PC-3 (cell line): ENCODE measurements around the gene TTC7B. TPM values are rescaled to one million over a fixed set of nuclear protein-coding genes. Genes with fewer than 3 reads are reported as not detected.

Experiments used
- ATAC-seq: fragments of 200-7000 bp; cut with Tn5 transposase; 2 replicates; pipeline ENCODE4 v1.9.1; 2020; ENCODE audit warnings: mild to moderate bottlenecking, moderate library complexity
- BruUV-seq: library from RNA; stranded (reverse); fragments of 400-500 nt; replicated peaks from 2 replicates; lab custom pipeline; 2021; lab: Mats Ljungman, UMichigan
- CTCF ChIA-PET: fragments of 300-600 bp; sonication (Branson Sonifier 250); formaldehyde crosslinking; loops from one replicate; lab custom pipeline; 2022; ENCODE audit warnings: antibody characterized with exemption; lab: Charles Lee
- POLR2A ChIA-PET: fragments of 300-600 bp; sonication (Branson Sonifier 250); formaldehyde crosslinking; loops from one replicate; lab custom pipeline; 2022; ENCODE audit warnings: antibody characterized with exemption; ENCODE audit not compliant: unreplicated experiment; lab: Charles Lee
- DNase-seq: peaks from one replicate; pipeline ENCODE4 v3.0.0-alpha.2; 2015
- H2AFZ ChIP-seq: fragments of 300-600 bp; sonication (generic); 2 replicates; pipeline ENCODE4 v1.6.0; 2016; ENCODE audit warnings: antibody characterized with exemption, low read length
- H3F3A ChIP-seq: fragments of 300-600 bp; sonication (generic); one replicate; pipeline ENCODE4 v1.6.0; 2017; ENCODE audit warnings: antibody characterized with exemption, low read length, control low read depth, mild to moderate bottlenecking; ENCODE audit not compliant: unreplicated experiment
- H3K27ac ChIP-seq: fragments of 300-600 bp; sonication (generic); 2 replicates; pipeline ENCODE4 v1.5.1; 2016; ENCODE audit warnings: mild to moderate bottlenecking, low read length
- H3K27me3 ChIP-seq: fragments of 300-600 bp; sonication (generic); 2 replicates; pipeline ENCODE4 v1.6.1; 2016; ENCODE audit warnings: low read length, mixed read lengths
- H3K36me3 ChIP-seq: fragments of 300-600 bp; sonication (generic); 2 replicates; pipeline ENCODE4 v1.6.1; 2016; ENCODE audit warnings: low read depth, mixed run types, low read length, mixed read lengths
- H3K4me1 ChIP-seq: fragments of 300-600 bp; sonication (generic); 2 replicates; pipeline ENCODE4 v1.5.1; 2016; ENCODE audit warnings: low read length; ENCODE audit not compliant: insufficient read depth
- H3K4me2 ChIP-seq: fragments of 300-600 bp; sonication (generic); 2 replicates; pipeline ENCODE4 v1.6.0; 2016; ENCODE audit warnings: low read length
- H3K4me3 ChIP-seq: fragments of 300-600 bp; sonication (generic); 2 replicates; pipeline ENCODE4 v1.5.1; 2016; ENCODE audit warnings: mild to moderate bottlenecking, low read length, mixed read lengths
- H3K79me2 ChIP-seq: fragments of 300-600 bp; sonication (generic); 2 replicates; pipeline ENCODE4 v1.6.1; 2017; ENCODE audit warnings: low read length, mixed read lengths
- H3K9ac ChIP-seq: fragments of 300-600 bp; sonication (generic); 2 replicates; pipeline ENCODE4 v1.6.0; 2016; ENCODE audit warnings: mild to moderate bottlenecking, low read length
- H3K9me2 ChIP-seq: fragments of 300-600 bp; sonication (generic); replicated peaks from 2 replicates; pipeline ENCODE4 v1.6.1; 2016; ENCODE audit warnings: mixed run types, low read length, mixed read lengths
- H3K9me3 ChIP-seq: fragments of 300-600 bp; sonication (generic); 2 replicates; pipeline ENCODE4 v1.6.1; 2016; ENCODE audit warnings: low read length, mixed read lengths
- H4K20me1 ChIP-seq: fragments of 300-600 bp; sonication (generic); 2 replicates; pipeline ENCODE4 v1.6.1; 2016; ENCODE audit warnings: low read length, mixed read lengths
- CTCF ChIP-seq: fragments of 300-600 bp; sonication (generic); conservative IDR thresholded peaks from 2 replicates; pipeline ENCODE4 v1.5.1; 2017; ENCODE audit warnings: antibody characterized with exemption, low read depth, mild to moderate bottlenecking, low read length
- EZH2 ChIP-seq: fragments of 300-600 bp; sonication (generic); IDR thresholded peaks from one replicate; pipeline ENCODE4 v1.6.1; 2017; ENCODE audit warnings: antibody characterized with exemption, mild to moderate bottlenecking, low read length; ENCODE audit not compliant: unreplicated experiment
- EZH2phosphoT487 ChIP-seq: fragments of 300-600 bp; sonication (generic); IDR thresholded peaks from 2 replicates; pipeline ENCODE4 v1.6.1; 2018; ENCODE audit warnings: mild to moderate bottlenecking, antibody characterized with exemption, low read length, borderline replicate concordance
- intact Hi-C: fragments of 100-400 bp; cut with micrococcal nuclease; formaldehyde crosslinking; loops from 2 replicates; pipeline ENCODE4 v1.9.0; 2023
- total RNA-seq: library from RNA; depleted of rRNA; stranded (reverse); fragments of >200 nt; gene quantifications from 2 replicates; pipeline ENCODE4 v1.2.3, GENCODE V29; 2014

TTC7B gene
- total RNA-seq, 1 experiment from 2014 or later, result 45.6 TPM

- no peaks in the 10 kb centered on the region for H3K9me3 ChIP-seq
- no peak for TF ChIP-seq EZH2phosphoT487
- no peak for TF ChIP-seq CTCF
- no peak for TF ChIP-seq EZH2
- H3K27ac ChIP-seq, result no peak overlapping the region
- H3K4me1 ChIP-seq, result peaks cover 11% of the 10 kb centered on the region; the same call in 1 of the 2 replicates
- H3K36me3 ChIP-seq, result no peaks in the 10 kb centered on the region
- H2AFZ ChIP-seq, result no peak overlapping the region
- no peak overlapping the region for H3K9ac ChIP-seq
- H4K20me1 ChIP-seq, result no peaks in the 10 kb centered on the region
- no peak overlapping the region for H3K4me3 ChIP-seq
- H3K4me2 ChIP-seq, result no peak overlapping the region
- no peaks in the 10 kb centered on the region for H3F3A ChIP-seq
- no peaks in the 10 kb centered on the region for H3K27me3 ChIP-seq
- DNase-seq, result peak; percentile 50
- ChIA-PET POLR2A (no interaction called here), CTCF (no interaction called here)
- no peaks in the 10 kb centered on the region for H3K9me2 ChIP-seq
- H3K79me2 ChIP-seq, result no peaks in the 10 kb centered on the region
- ATAC-seq, result 0 out of 2 replicates have a peak, but pooled peaks have one; percentile 16
- intact Hi-C loops, result no loop called here
- BruUV-seq, result no TSS peak
These were observed 94.5 kb downstream of the TTC7B start for GRCh38 chr14:90721619-90722305.

GRCh38 chr14:90720832-90721231 lies 95.4 kb downstream of the TTC7B start:
- DNase-seq (peak; percentile 10), ATAC-seq (peak; percentile 50)
- H2AFZ ChIP-seq, result no peak overlapping the region
- H3K4me2 ChIP-seq, result no peak overlapping the region
- H3K4me1 ChIP-seq, result peaks cover 20% of the 10 kb centered on the region
- no TSS peak for BruUV-seq
- H3K27me3 ChIP-seq, result no peaks in the 10 kb centered on the region
- no peaks in the 10 kb centered on the region for H3K9me3 ChIP-seq
- H3K36me3 ChIP-seq, result no peaks in the 10 kb centered on the region
- POLR2A ChIA-PET, result no interaction called here
- no peaks in the 10 kb centered on the region for H3K9me2 ChIP-seq
- H3K4me3 ChIP-seq, result no peak overlapping the region
- intact Hi-C loops, result no loop called here
- no peaks in the 10 kb centered on the region for H3F3A ChIP-seq
- H3K79me2 ChIP-seq, result no peaks in the 10 kb centered on the region
- TF ChIP-seq EZH2 (no peak), EZH2phosphoT487 (no peak), CTCF (no peak)
- CTCF ChIA-PET, result interaction anchor here (0.8 kb wide), 1 partner anchor 37 kb away, joined by 4 read pairs; no protein-coding TSS in a partner anchor
- no peak overlapping the region for H3K9ac ChIP-seq
- no peaks in the 10 kb centered on the region for H4K20me1 ChIP-seq
- H3K27ac ChIP-seq, result no peak overlapping the region

GRCh38 chr14:90720336-90720735 lies 95.9 kb downstream of the TTC7B start:
- Histone ChIP-seq H3K9me3 (no peaks in the 10 kb centered on the region), H3K9ac (no peak overlapping the region), H3K36me3 (no peaks in the 10 kb centered on the region), H3K9me2 (no peaks in the 10 kb centered on the region), H3K4me3 (no peak overlapping the region), H2AFZ (no peak overlapping the region), H3K27ac (no peak overlapping the region), H3K4me2 (no peak overlapping the region), H4K20me1 (no peaks in the 10 kb centered on the region), H3K4me1 (peaks cover 25% of the 10 kb centered on the region), H3K27me3 (no peaks in the 10 kb centered on the region), H3F3A (no peaks in the 10 kb centered on the region), H3K79me2 (no peaks in the 10 kb centered on the region)
- TF ChIP-seq EZH2phosphoT487 (no peak), CTCF (no peak), EZH2 (no peak)
- ATAC-seq (peak; percentile 28; the same call in 1 of the 2 replicates), DNase-seq (no peak)
- no TSS peak for BruUV-seq
- ChIA-PET CTCF (interaction anchor here (0.5 to 0.8 kb wide), 2 partner anchors 38 to 339 kb away, joined by 3 to 4 read pairs; no protein-coding TSS in a partner anchor), POLR2A (no interaction called here)
- intact Hi-C loops, result no loop called here
